ENCODE measurements around the gene KPTN. TPM values are rescaled to one million over a fixed set of nuclear protein-coding genes. Genes with fewer than 3 reads are reported as not detected.

The KPTN gene
- total RNA-seq (2021; ENCODE audit: unreplicated experiment) (23.8 TPM), Bru-seq, nascent RNA (percentile 43 among the genes with signal in this experiment), BruChase-seq, experiment 1, labeled RNA remaining after a 6-hour chase (percentile 71 among the genes with signal in this experiment), BruChase-seq, experiment 2, labeled RNA remaining after a 2-hour chase (percentile 59 among the genes with signal in this experiment)
- 21.3 and 27.5 TPM in 2 replicates for polyA plus RNA-seq (2012)
- long read RNA-seq, transcript KPTN-201 (12 exons, 1,691 nt) = major isoform, 20 of 42 reads
- long read RNA-seq, partial matches to known transcripts = 12 of 42 reads
- long read RNA-seq, other reads (novel, unspliced or antisense) = 10 of 42 reads

DNA sequence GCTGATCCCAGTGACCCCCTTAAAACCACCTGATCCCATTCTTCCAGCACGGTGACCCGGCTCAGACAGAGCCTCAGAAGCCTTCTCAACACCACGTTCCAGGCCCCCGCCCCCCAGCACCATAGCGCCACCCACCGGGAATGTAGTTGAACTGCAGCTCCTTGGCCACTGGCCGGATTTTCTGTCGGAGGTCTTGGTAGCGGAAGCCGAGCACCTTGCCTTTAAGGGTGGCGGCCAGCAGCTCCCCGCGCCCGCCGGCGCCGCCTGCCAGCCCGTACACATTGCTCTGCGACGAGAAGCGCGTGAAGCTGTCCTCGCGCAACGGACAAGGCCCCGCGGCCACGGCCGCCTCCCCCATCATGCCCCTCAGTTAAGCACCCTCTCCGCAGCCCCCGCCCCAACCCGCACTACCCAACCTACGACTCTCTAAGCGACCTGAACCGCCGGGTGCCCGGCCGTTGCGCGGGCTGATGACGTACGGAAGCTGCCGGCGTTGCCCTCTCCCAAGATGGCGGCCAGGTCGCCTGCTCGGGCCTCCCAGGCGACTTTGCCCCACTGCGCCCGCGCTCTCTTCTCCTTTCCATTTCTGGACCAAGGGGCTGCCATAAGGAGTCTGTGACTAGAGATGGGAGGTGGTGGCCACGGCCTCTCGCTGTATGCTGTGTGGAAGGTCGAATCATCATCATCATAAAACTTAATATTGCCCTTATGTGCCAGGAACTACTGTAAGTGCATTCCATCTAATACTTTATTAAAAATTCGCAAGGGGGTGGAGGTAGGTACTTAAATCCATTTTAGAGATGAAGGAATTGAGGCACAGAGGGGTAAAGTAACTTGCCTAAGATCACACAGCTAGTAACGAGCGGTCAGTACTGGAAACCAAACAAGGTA is at the start of gene KPTN:
Gene KPTN (minus strand): TSS at position 420 of the 891 bp plus-strand sequence. CDS start 59 bp downstream, at position 361.
- Histone ChIP-seq H3K9me2 (ENCODE audit: insufficient read depth) (no peaks in the 10 kb centered on the region), H2AFZ (ENCODE audit: low read depth, low read length, poor library complexity, severe bottlenecking) (no peak within 1 kb of the TSS), H3K4me3 (replicated peaks in 1 of 2; ENCODE audit: low read depth in 1 of 2, low read length in 2 of 2) (peak within 1 kb of the TSS; percentile 71 to 92), H4K20me1 (ENCODE audit: insufficient read depth) (no peaks in the 10 kb centered on the region), H3K9me3 (ENCODE audit: control insufficient read depth in 1 of 2, insufficient read depth in 1 of 2, low read depth in 1 of 2, low read length in 2 of 2) (no peaks in the 10 kb centered on the region), H3K9ac (ENCODE audit: low read length) (peak within 1 kb of the TSS; percentile 82), H3K79me2 (ENCODE audit: insufficient read depth, low read length) (no peaks in the 10 kb centered on the region), H3K4me2 (ENCODE audit: low read length) (peak within 1 kb of the TSS; percentile 74), H3K4me1 (ENCODE audit: control insufficient read depth in 1 of 2, insufficient read depth in 2 of 2, low read length in 2 of 2) (peaks cover 6 to 18% of the 10 kb centered on the region in 2 experiments; a peak in 2 of 4 replicates), H3K27ac (ENCODE audit: low read depth, low read length) (peak within 1 kb of the TSS; percentile 78), H3K36me3 (ENCODE audit: control insufficient read depth in 1 of 2, insufficient read depth in 2 of 2, low read length in 2 of 2) (no peaks in the 10 kb centered on the region; a peak in 1 of 4 replicates), H3K27me3 (ENCODE audit: insufficient read depth, low read length) (no peaks in the 10 kb centered on the region)
- ChIA-PET CTCF (interaction anchor here (0.7 to 2.6 kb wide), 11 partner anchors 10 to 223 kb away, joined by 3 to 27 read pairs (median 5); partner anchors contain the start of genes DHX34 and NAPA), POLR2A (interaction anchor here (0.8 to 2.3 kb wide), 6 partner anchors 11 to 283 kb away, joined by 3 to 10 read pairs (median 3); no protein-coding TSS in a partner anchor), RAD21 (ENCODE audit: low non-redundant PET in 1 of 2, low total read pairs in 2 of 2, uncharacterized antibody in 2 of 2, unreplicated experiment in 2 of 2) (interaction anchor here (1.0 to 1.6 kb wide), 5 partner anchors 37 to 56 kb away, joined by 3 to 5 read pairs (median 4); no protein-coding TSS in a partner anchor)
- TF ChIP-seq SRF (IDR thresholded peaks at IDR 0.05; ENCODE audit: low read depth) = peak; percentile 91
- TF ChIP-seq POLR2AphosphoS5 (IDR thresholded peaks at IDR 0.05; ENCODE audit: low read depth, low read length) = peak; percentile 73
- TF ChIP-seq, protein P1, sequence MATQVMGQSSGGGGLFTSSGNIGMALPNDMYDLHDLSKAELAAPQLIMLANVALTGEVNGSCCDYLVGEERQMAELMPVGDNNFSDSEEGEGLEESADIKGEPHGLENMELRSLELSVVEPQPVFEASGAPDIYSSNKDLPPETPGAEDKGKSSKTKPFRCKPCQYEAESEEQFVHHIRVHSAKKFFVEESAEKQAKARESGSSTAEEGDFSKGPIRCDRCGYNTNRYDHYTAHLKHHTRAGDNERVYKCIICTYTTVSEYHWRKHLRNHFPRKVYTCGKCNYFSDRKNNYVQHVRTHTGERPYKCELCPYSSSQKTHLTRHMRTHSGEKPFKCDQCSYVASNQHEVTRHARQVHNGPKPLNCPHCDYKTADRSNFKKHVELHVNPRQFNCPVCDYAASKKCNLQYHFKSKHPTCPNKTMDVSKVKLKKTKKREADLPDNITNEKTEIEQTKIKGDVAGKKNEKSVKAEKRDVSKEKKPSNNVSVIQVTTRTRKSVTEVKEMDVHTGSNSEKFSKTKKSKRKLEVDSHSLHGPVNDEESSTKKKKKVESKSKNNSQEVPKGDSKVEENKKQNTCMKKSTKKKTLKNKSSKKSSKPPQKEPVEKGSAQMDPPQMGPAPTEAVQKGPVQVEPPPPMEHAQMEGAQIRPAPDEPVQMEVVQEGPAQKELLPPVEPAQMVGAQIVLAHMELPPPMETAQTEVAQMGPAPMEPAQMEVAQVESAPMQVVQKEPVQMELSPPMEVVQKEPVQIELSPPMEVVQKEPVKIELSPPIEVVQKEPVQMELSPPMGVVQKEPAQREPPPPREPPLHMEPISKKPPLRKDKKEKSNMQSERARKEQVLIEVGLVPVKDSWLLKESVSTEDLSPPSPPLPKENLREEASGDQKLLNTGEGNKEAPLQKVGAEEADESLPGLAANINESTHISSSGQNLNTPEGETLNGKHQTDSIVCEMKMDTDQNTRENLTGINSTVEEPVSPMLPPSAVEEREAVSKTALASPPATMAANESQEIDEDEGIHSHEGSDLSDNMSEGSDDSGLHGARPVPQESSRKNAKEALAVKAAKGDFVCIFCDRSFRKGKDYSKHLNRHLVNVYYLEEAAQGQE (IDR thresholded peaks at IDR 0.05; ENCODE audit: low read depth) = no peak
- 0 out of 2 replicates have a peak, but pooled peaks have one; percentile 37 for TF ChIP-seq EGR1 (IDR thresholded peaks at IDR 0.05; ENCODE audit: low read depth)
- no peak for TF ChIP-seq JUND (IDR thresholded peaks at IDR 0.05)
- 0 out of 2 replicates have a peak, but pooled peaks have one; percentile 38 for TF ChIP-seq MAX (IDR thresholded peaks at IDR 0.05)
- TF ChIP-seq ATF3 (IDR thresholded peaks at IDR 0.05) = no peak
- TF ChIP-seq ZFX (IDR thresholded peaks at IDR 0.05) = peak; percentile 44; the same call in 1 of the 2 replicates
- no peak for TF ChIP-seq ZNF274 (IDR thresholded peaks at IDR 0.05; ENCODE audit: low read depth, low read length)
- 0 out of 2 replicates have a peak, but pooled peaks have one; percentile 55 for TF ChIP-seq SP1 (IDR thresholded peaks at IDR 0.05; ENCODE audit: low read depth)
- TF ChIP-seq SIN3A (IDR thresholded peaks at IDR 0.05; ENCODE audit: low read depth) = no peak
- no peak for TF ChIP-seq CEBPB (IDR thresholded peaks at IDR 0.05; ENCODE audit: low read depth)
- no peak for TF ChIP-seq POLR2A (IDR thresholded peaks at IDR 0.05; ENCODE audit: borderline replicate concordance, extremely low read depth, insufficient read depth, insufficient read length)
- TF ChIP-seq, protein P2, sequence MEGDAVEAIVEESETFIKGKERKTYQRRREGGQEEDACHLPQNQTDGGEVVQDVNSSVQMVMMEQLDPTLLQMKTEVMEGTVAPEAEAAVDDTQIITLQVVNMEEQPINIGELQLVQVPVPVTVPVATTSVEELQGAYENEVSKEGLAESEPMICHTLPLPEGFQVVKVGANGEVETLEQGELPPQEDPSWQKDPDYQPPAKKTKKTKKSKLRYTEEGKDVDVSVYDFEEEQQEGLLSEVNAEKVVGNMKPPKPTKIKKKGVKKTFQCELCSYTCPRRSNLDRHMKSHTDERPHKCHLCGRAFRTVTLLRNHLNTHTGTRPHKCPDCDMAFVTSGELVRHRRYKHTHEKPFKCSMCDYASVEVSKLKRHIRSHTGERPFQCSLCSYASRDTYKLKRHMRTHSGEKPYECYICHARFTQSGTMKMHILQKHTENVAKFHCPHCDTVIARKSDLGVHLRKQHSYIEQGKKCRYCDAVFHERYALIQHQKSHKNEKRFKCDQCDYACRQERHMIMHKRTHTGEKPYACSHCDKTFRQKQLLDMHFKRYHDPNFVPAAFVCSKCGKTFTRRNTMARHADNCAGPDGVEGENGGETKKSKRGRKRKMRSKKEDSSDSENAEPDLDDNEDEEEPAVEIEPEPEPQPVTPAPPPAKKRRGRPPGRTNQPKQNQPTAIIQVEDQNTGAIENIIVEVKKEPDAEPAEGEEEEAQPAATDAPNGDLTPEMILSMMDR (IDR thresholded peaks at IDR 0.05 in 2 of 3, conservative IDR thresholded peaks at IDR 0.05 in 1 of 3; ENCODE audit: borderline replicate concordance in 1 of 3, insufficient read depth in 1 of 3, low read depth in 2 of 3, low read length in 2 of 3) = peak; percentile 68 to 96 (median 92); a peak in 5 of 6 replicates
- peak; percentile 68; the same call in 1 of the 2 replicates for TF ChIP-seq CBX3 (IDR thresholded peaks at IDR 0.05; ENCODE audit: low read depth)
- TF ChIP-seq RAD21 (IDR thresholded peaks at IDR 0.05; ENCODE audit: low read depth) = peak; percentile 70
- TF ChIP-seq YY1 (IDR thresholded peaks at IDR 0.05; ENCODE audit: extremely low read depth, insufficient replicate concordance, low read depth, low read length) = peak; percentile 99
- ATAC-seq (peak; percentile 83), DNase-seq (ENCODE audit: low read depth, low spot score) (peak; percentile 86)
- BruUV-seq (replicated peaks) = TSS peak; percentile 88
- intact Hi-C loops (cut with micrococcal nuclease) = loop anchor here (5.0 kb wide), 1 partner anchor 37 kb away; no protein-coding TSS in a partner anchor

All from HCT116 (cell line).